Measurements from ENCODE around the gene IL21R.
"Not testable (repeated sequence)": the region's sequence is repeated elsewhere in the genome, so short reads cannot be mapped to it uniquely, and the experiment has no call there.

The IL21R gene

GRCh38 chr16:27435146-27435545 is 33.2 kb downstream of the IL21R start:
- no CpG with 5 or more reads among the region's 5 CpGs for whole genome bisulfite sequencing (ENCODE audit: extremely low coverage, insufficient coverage, low lambda C conversion rate)
- not testable (repeated sequence) for H3K4ac ChIP-seq (ENCODE audit: low read depth, low read length); H3K27ac ChIP-seq (ENCODE audit: low read depth, low read length); H2BK120ac ChIP-seq (ENCODE audit: low read depth, low read length); H3K4me2 ChIP-seq (ENCODE audit: low read length); H3K23ac ChIP-seq (ENCODE audit: low read length); H3K27me3 ChIP-seq (ENCODE audit: insufficient read depth, low read length, poor library complexity); H3K4me3 ChIP-seq (ENCODE audit: low read length); H3K56ac ChIP-seq (ENCODE audit: low read length); H2BK15ac ChIP-seq (replicated peaks; ENCODE audit: low read depth); H3K18ac ChIP-seq (ENCODE audit: low read length); H3K36me3 ChIP-seq (ENCODE audit: control insufficient read depth, insufficient read depth, low read length); H3K4me1 ChIP-seq (ENCODE audit: control insufficient read depth, low read depth, low read length); H3K9ac ChIP-seq (ENCODE audit: low read length); H2BK5ac ChIP-seq (ENCODE audit: low read length); H4K8ac ChIP-seq (ENCODE audit: low read depth, low read length); H3K79me2 ChIP-seq (ENCODE audit: control insufficient read depth, insufficient read depth, low read length); H4K5ac ChIP-seq (ENCODE audit: low read length); H3K79me1 ChIP-seq (ENCODE audit: low read length); DNase-seq; H2AK5ac ChIP-seq (ENCODE audit: low read length)

DNA sequence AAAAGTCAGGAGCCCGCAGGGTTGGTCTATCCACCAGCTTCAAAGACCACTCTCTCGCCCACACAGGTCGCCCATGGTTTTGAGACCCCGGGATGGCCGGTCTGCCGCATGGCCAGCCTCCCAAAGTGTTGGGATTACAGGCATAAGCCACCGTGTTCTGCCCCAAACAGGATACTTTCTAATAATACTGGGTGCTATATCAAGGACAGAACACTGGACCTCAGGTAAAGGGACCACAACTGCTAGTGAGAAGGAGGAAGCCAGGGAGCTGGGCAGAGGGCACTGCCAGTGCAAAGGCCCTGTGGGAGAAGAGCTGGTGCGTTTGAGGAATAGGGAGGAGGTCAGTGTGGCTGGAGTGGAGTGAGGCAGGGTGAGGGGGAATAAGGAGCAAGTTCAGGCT is 34.1 kb downstream of the IL21R start:
- peaks cover 2% of the 10 kb centered on the region for H3K4me1 ChIP-seq (ENCODE audit: control insufficient read depth, low read depth, low read length)
- no peaks in the 10 kb centered on the region for H3K79me1 ChIP-seq (ENCODE audit: low read length)
- no peak overlapping the region for H3K4me3 ChIP-seq (ENCODE audit: low read length)
- H2BK5ac ChIP-seq (ENCODE audit: low read length), result no peak overlapping the region
- H3K23ac ChIP-seq (ENCODE audit: low read length), result no peak overlapping the region
- H3K27ac ChIP-seq (ENCODE audit: low read depth, low read length), result no peak overlapping the region
- DNase-seq, result no peak
- H3K9ac ChIP-seq (ENCODE audit: low read length), result no peak overlapping the region
- no peak overlapping the region for H3K4ac ChIP-seq (ENCODE audit: low read depth, low read length)
- H3K4me2 ChIP-seq (ENCODE audit: low read length), result no peak overlapping the region
- H2BK120ac ChIP-seq (ENCODE audit: low read depth, low read length), result no peak overlapping the region
- whole genome bisulfite sequencing (ENCODE audit: extremely low coverage, insufficient coverage, low lambda C conversion rate), result no CpG with 5 or more reads among the region's 8 CpGs
- H3K18ac ChIP-seq (ENCODE audit: low read length), result no peak overlapping the region
- no peak overlapping the region for H2AK5ac ChIP-seq (ENCODE audit: low read length)
- no peaks in the 10 kb centered on the region for H3K79me2 ChIP-seq (ENCODE audit: control insufficient read depth, insufficient read depth, low read length)
- no peaks in the 10 kb centered on the region for H3K27me3 ChIP-seq (ENCODE audit: insufficient read depth, low read length, poor library complexity)
- no peak overlapping the region for H3K56ac ChIP-seq (ENCODE audit: low read length)
- no peaks in the 10 kb centered on the region for H3K36me3 ChIP-seq (ENCODE audit: control insufficient read depth, insufficient read depth, low read length)
- no peak overlapping the region for H4K8ac ChIP-seq (ENCODE audit: low read depth, low read length)
- H2BK15ac ChIP-seq (replicated peaks; ENCODE audit: low read depth), result no peak overlapping the region
- H4K5ac ChIP-seq (ENCODE audit: low read length), result no peak overlapping the region

- Histone ChIP-seq H4K5ac (ENCODE audit: low read length) (no peak overlapping the region), H3K4me1 (ENCODE audit: control insufficient read depth, low read depth, low read length) (peaks cover 2% of the 10 kb centered on the region), H3K27me3 (ENCODE audit: insufficient read depth, low read length, poor library complexity) (no peaks in the 10 kb centered on the region), H2BK5ac (ENCODE audit: low read length) (no peak overlapping the region), H3K4ac (ENCODE audit: low read depth, low read length) (no peak overlapping the region), H3K4me3 (ENCODE audit: low read length) (no peak overlapping the region), H3K36me3 (ENCODE audit: control insufficient read depth, insufficient read depth, low read length) (no peaks in the 10 kb centered on the region), H4K8ac (ENCODE audit: low read depth, low read length) (no peak overlapping the region), H2BK120ac (ENCODE audit: low read depth, low read length) (no peak overlapping the region), H2AK5ac (ENCODE audit: low read length) (no peak overlapping the region), H3K79me2 (ENCODE audit: control insufficient read depth, insufficient read depth, low read length) (no peaks in the 10 kb centered on the region), H2BK15ac (replicated peaks; ENCODE audit: low read depth) (no peak overlapping the region), H3K18ac (ENCODE audit: low read length) (no peak overlapping the region), H3K27ac (ENCODE audit: low read depth, low read length) (no peak overlapping the region), H3K9ac (ENCODE audit: low read length) (no peak overlapping the region), H3K4me2 (ENCODE audit: low read length) (no peak overlapping the region), H3K56ac (ENCODE audit: low read length) (no peak overlapping the region), H3K23ac (ENCODE audit: low read length) (no peak overlapping the region), H3K79me1 (ENCODE audit: low read length) (no peaks in the 10 kb centered on the region)
- DNase-seq, result no peak
- no CpG with 5 or more reads among the region's 9 CpGs for WGBS (ENCODE audit: extremely low coverage, insufficient coverage, low lambda C conversion rate)
These were observed 35.1 kb downstream of the IL21R start for GRCh38 chr16:27436921-27437650.

GRCh38 chr16:27437946-27438345 is 36.0 kb downstream of the IL21R start:
- Histone ChIP-seq H3K4me3 (ENCODE audit: low read length) (no peak overlapping the region), H3K4me1 (ENCODE audit: control insufficient read depth, low read depth, low read length) (no peaks in the 10 kb centered on the region), H3K79me2 (ENCODE audit: control insufficient read depth, insufficient read depth, low read length) (no peaks in the 10 kb centered on the region), H4K8ac (ENCODE audit: low read depth, low read length) (no peak overlapping the region), H2BK5ac (ENCODE audit: low read length) (no peak overlapping the region), H3K23ac (ENCODE audit: low read length) (no peak overlapping the region), H3K18ac (ENCODE audit: low read length) (no peak overlapping the region), H3K27me3 (ENCODE audit: insufficient read depth, low read length, poor library complexity) (no peaks in the 10 kb centered on the region), H3K4ac (ENCODE audit: low read depth, low read length) (no peak overlapping the region), H3K36me3 (ENCODE audit: control insufficient read depth, insufficient read depth, low read length) (no peaks in the 10 kb centered on the region), H2BK120ac (ENCODE audit: low read depth, low read length) (no peak overlapping the region), H2AK5ac (ENCODE audit: low read length) (no peak overlapping the region), H3K56ac (ENCODE audit: low read length) (no peak overlapping the region), H2BK15ac (replicated peaks; ENCODE audit: low read depth) (no peak overlapping the region), H4K5ac (ENCODE audit: low read length) (no peak overlapping the region), H3K9ac (ENCODE audit: low read length) (no peak overlapping the region), H3K27ac (ENCODE audit: low read depth, low read length) (no peak overlapping the region), H3K4me2 (ENCODE audit: low read length) (no peak overlapping the region), H3K79me1 (ENCODE audit: low read length) (no peaks in the 10 kb centered on the region)
- DNase-seq, result no peak
- WGBS (ENCODE audit: extremely low coverage, insufficient coverage, low lambda C conversion rate), result no CpG with 5 or more reads among the region's 6 CpGs

DNA sequence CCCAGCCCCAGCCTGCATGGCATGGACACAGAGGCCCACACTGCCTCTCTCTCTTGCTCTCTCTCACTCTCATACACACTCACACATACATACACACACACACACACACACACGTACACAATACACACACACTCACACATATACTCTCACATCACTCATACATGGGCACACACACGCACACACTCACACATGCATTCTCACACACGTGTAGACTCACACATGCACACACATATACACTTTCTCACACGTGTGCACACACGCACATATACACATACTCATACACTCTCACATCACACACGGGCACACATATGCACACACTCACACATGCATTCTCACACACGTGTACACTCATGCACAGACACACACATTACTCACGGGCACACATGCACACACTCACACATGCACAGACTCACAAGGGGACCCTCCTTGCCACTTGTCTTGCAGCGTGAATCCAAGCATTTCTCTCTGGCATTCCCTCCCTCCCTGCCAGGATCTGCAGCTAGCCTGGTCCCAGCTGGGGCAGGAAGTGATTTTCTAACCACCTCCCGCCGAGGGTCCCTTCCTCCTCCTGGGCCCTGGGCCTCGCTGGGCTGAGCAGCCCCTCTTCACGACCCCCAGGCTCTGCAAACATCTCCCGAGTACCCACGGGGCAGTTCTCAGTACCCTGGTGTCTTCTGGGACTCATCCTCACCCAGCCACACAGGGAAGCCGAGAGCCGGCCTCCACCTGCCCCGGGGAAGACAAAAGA is 37.5 kb downstream of the IL21R start:
- Histone ChIP-seq H3K4ac (ENCODE audit: low read depth, low read length) (no peak overlapping the region), H2BK15ac (replicated peaks; ENCODE audit: low read depth) (no peak overlapping the region), H3K4me2 (ENCODE audit: low read length) (no peak overlapping the region), H3K27me3 (ENCODE audit: insufficient read depth, low read length, poor library complexity) (no peaks in the 10 kb centered on the region), H2BK120ac (ENCODE audit: low read depth, low read length) (no peak overlapping the region), H4K5ac (ENCODE audit: low read length) (no peak overlapping the region), H3K23ac (ENCODE audit: low read length) (no peak overlapping the region), H3K79me1 (ENCODE audit: low read length) (no peaks in the 10 kb centered on the region), H2AK5ac (ENCODE audit: low read length) (no peak overlapping the region), H3K27ac (ENCODE audit: low read depth, low read length) (no peak overlapping the region), H3K79me2 (ENCODE audit: control insufficient read depth, insufficient read depth, low read length) (no peaks in the 10 kb centered on the region), H2BK5ac (ENCODE audit: low read length) (no peak overlapping the region), H3K4me1 (ENCODE audit: control insufficient read depth, low read depth, low read length) (no peaks in the 10 kb centered on the region), H4K8ac (ENCODE audit: low read depth, low read length) (no peak overlapping the region), H3K9ac (ENCODE audit: low read length) (no peak overlapping the region), H3K36me3 (ENCODE audit: control insufficient read depth, insufficient read depth, low read length) (no peaks in the 10 kb centered on the region), H3K56ac (ENCODE audit: low read length) (no peak overlapping the region), H3K4me3 (ENCODE audit: low read length) (no peak overlapping the region), H3K18ac (ENCODE audit: low read length) (no peak overlapping the region)
- DNase-seq, result no peak
- 100% methylated on average over 1 of the region's 18 CpGs for WGBS (ENCODE audit: extremely low coverage, insufficient coverage, low lambda C conversion rate)
